Endodermal cell (in vitro differentiated cells): ENCODE measurements around the gene LNPK. TPM values are rescaled to one million over a fixed set of nuclear protein-coding genes. Genes with fewer than 3 reads are reported as not detected.

Experiments used
- DNase-seq: peaks from one replicate; pipeline ENCODE4 v3.0.0-alpha.2; 2017
- H3K27ac ChIP-seq: 2 replicates; pipeline ENCODE4 v1.5.1; 2013; ENCODE audit warnings: mild to moderate bottlenecking, low read depth, low read length, moderate library complexity
- H3K27me3 ChIP-seq: 2 replicates; pipeline ENCODE4 v1.6.1; 2013; ENCODE audit warnings: mild to moderate bottlenecking, low read length, moderate library complexity; ENCODE audit not compliant: insufficient read depth, control insufficient read depth, poor library complexity, severe bottlenecking
- H3K36me3 ChIP-seq: 2 replicates; pipeline ENCODE4 v1.7.0; 2013; ENCODE audit warnings: mild to moderate bottlenecking, low read length, moderate library complexity; ENCODE audit not compliant: control insufficient read depth, insufficient read depth
- H3K4me1 ChIP-seq: one replicate; pipeline ENCODE4 v1.7.0; 2013; ENCODE audit warnings: low read length; ENCODE audit not compliant: control insufficient read depth, insufficient read depth
- H3K4me3 ChIP-seq: 2 replicates; pipeline ENCODE4 v1.5.1; 2013; ENCODE audit warnings: mild to moderate bottlenecking, low read length, moderate library complexity
- H3K9ac ChIP-seq: 2 replicates; pipeline ENCODE4 v1.6.1; 2013; ENCODE audit warnings: mild to moderate bottlenecking, low read length, moderate library complexity; ENCODE audit not compliant: poor library complexity, severe bottlenecking; ENCODE audit errors: extremely low read depth
- H3K9me3 ChIP-seq: 2 replicates; pipeline ENCODE4 v1.6.1; 2013; ENCODE audit warnings: mild to moderate bottlenecking, low read length, moderate library complexity; ENCODE audit not compliant: control insufficient read depth
- H3K27ac Mint-ChIP-seq: 2 replicates; pipeline ENCODE4 v1.8.0; 2020; ENCODE audit warnings: mixed read lengths
- H3K27me3 Mint-ChIP-seq: 2 replicates; pipeline ENCODE4 v1.8.0; 2021; ENCODE audit warnings: mild to moderate bottlenecking, mixed read lengths; ENCODE audit not compliant: insufficient read depth
- H3K36me3 Mint-ChIP-seq: 2 replicates; pipeline ENCODE4 v1.8.0; 2020; ENCODE audit warnings: low read depth, mixed read lengths
- H3K4me1 Mint-ChIP-seq: 2 replicates; pipeline ENCODE4 v1.8.0; 2020; ENCODE audit warnings: mixed read lengths
- H3K4me3 Mint-ChIP-seq: 2 replicates; pipeline ENCODE4 v1.8.0; 2020; ENCODE audit warnings: mild to moderate bottlenecking, moderate library complexity, mixed read lengths
- H3K9me3 Mint-ChIP-seq: 2 replicates; pipeline ENCODE4 v1.8.0; 2020; ENCODE audit warnings: mild to moderate bottlenecking, mixed read lengths
- WGBS, 2 experiments: methylation state at CpG; one replicate each; pipeline versions ENCODE4 v1.1.5 to v1.1.7; 2013; ENCODE audit warnings: missing lambda C conversion rate in 2 of 2, mixed read lengths in 1 of 2; ENCODE audit not compliant: insufficient coverage in 1 of 2, insufficient read length in 1 of 2; 5-methylcytosine and 5-hydroxymethylcytosine counted together
- total RNA-seq, 2 donors: library from RNA; stranded (reverse); fragmentation: NEBNext Ultra II Directional in 1 of 2; extraction: Animal tissue kit (Norgen Biotek cat#: 25700) in 1 of 2; gene quantifications; 2 replicates in 1 of 2; 3 replicates in 1 of 2; pipeline ENCODE4 v1.2.1, GENCODE V29; 2021
- TF ChIP-seq, protein P1 (sequence below): fragments of 200-600 bp; sonication (generic); conservative IDR thresholded peaks from 2 replicates; pipeline ENCODE4 v1.5.0; 2021; ENCODE audit warnings: antibody characterized with exemption, mild to moderate bottlenecking

LNPK gene
- total RNA-seq, 2 donors from 2014 or later, result 15.0 to 20.2 TPM

DNA sequence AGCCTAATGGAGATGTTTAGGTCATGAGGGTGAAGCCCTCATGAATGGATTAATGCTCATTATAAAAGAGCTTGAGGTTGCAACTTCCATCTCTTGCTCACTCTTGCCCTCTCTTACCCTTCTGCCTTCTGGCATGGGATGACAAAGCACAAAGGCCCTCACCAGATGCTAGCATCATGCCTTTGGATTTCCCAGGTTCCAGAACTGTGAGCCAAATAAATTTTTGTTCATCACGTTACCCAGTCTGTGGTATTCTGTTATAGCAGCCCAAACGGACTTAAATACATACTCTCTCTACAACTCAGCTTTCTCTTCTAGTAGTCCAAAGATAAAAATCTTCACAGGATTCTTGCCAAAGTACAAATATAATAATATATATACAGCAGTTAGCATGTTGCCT lies 75.8 kb downstream of the LNPK start:
- no peaks in the 10 kb centered on the region for H3K27me3 Mint-ChIP-seq
- H3K27ac Mint-ChIP-seq, result no peak overlapping the region

GRCh38 chr2:175922160-175922559 lies 79.9 kb downstream of the LNPK start:
- H3K9me3 Mint-ChIP-seq, result no peaks in the 10 kb centered on the region
- WGBS, 2 experiments, result 89 to 100% methylated on average over 1 to 2 of the region's 2 CpGs
- Histone ChIP-seq H3K9me3 (no peaks in the 10 kb centered on the region), H3K27ac (no peak overlapping the region), H3K36me3 (no peaks in the 10 kb centered on the region), H3K4me1 (no peaks in the 10 kb centered on the region), H3K9ac (no peak overlapping the region), H3K27me3 (no peaks in the 10 kb centered on the region), H3K4me3 (no peak overlapping the region)
- no peak overlapping the region for H3K4me3 Mint-ChIP-seq
- no peak overlapping the region for H3K27ac Mint-ChIP-seq
- TF ChIP-seq, protein P1, sequence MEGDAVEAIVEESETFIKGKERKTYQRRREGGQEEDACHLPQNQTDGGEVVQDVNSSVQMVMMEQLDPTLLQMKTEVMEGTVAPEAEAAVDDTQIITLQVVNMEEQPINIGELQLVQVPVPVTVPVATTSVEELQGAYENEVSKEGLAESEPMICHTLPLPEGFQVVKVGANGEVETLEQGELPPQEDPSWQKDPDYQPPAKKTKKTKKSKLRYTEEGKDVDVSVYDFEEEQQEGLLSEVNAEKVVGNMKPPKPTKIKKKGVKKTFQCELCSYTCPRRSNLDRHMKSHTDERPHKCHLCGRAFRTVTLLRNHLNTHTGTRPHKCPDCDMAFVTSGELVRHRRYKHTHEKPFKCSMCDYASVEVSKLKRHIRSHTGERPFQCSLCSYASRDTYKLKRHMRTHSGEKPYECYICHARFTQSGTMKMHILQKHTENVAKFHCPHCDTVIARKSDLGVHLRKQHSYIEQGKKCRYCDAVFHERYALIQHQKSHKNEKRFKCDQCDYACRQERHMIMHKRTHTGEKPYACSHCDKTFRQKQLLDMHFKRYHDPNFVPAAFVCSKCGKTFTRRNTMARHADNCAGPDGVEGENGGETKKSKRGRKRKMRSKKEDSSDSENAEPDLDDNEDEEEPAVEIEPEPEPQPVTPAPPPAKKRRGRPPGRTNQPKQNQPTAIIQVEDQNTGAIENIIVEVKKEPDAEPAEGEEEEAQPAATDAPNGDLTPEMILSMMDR, result no peak
- H3K4me1 Mint-ChIP-seq, result no peaks in the 10 kb centered on the region
- no peaks in the 10 kb centered on the region for H3K27me3 Mint-ChIP-seq
- peaks cover 3% of the 10 kb centered on the region for H3K36me3 Mint-ChIP-seq
- no peak for DNase-seq

More for the DNA sequence above, 75.8 kb downstream of the LNPK start:
- Histone ChIP-seq H3K27me3 (no peaks in the 10 kb centered on the region), H3K4me1 (no peaks in the 10 kb centered on the region), H3K4me3 (no peak overlapping the region), H3K36me3 (peaks cover 10% of the 10 kb centered on the region), H3K9me3 (no peaks in the 10 kb centered on the region), H3K27ac (no peak overlapping the region), H3K9ac (no peak overlapping the region)
- Mint-ChIP-seq H3K36me3 (peaks cover 3% of the 10 kb centered on the region), H3K4me1 (no peaks in the 10 kb centered on the region), H3K4me3 (no peak overlapping the region), H3K9me3 (no peaks in the 10 kb centered on the region)
- no peak for DNase-seq
- TF ChIP-seq, protein P1, result no peak
- 96 to 100% methylated on average over 1 to 2 of the region's 2 CpGs for WGBS, 2 experiments

DNA sequence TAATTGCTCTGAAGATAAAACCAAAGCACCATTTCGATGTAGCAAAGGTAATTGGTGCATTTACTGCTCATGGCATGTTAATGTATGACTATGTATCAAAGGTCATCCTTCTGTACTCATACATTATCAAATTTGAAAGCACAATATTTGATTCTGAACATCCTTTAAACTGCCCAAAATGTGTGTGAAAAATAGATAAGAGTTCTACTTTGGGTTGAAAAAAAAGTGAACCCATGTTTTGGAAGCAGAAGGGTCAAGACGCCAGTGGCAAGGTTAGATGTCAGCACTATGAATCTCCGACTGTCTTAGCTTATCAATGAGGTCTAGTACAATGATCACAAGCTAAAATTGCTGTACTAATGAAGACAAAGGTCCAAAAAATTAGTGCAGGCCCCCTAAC lies 83.1 kb downstream of the LNPK start:
- Histone ChIP-seq H3K9ac (no peak overlapping the region), H3K4me3 (no peak overlapping the region), H3K27me3 (no peaks in the 10 kb centered on the region), H3K27ac (no peak overlapping the region), H3K4me1 (no peaks in the 10 kb centered on the region), H3K9me3 (no peaks in the 10 kb centered on the region), H3K36me3 (no peaks in the 10 kb centered on the region)
- Mint-ChIP-seq H3K4me1 (peaks cover 3% of the 10 kb centered on the region), H3K36me3 (no peaks in the 10 kb centered on the region), H3K9me3 (no peaks in the 10 kb centered on the region), H3K27me3 (peaks cover 2% of the 10 kb centered on the region), H3K4me3 (no peak overlapping the region), H3K27ac (no peak overlapping the region)
- TF ChIP-seq, protein P1, result no peak
- no peak for DNase-seq
- WGBS, 2 experiments, result 45 to 88% methylated on average over 1 to 3 of the region's 3 CpGs
